ENCODE results near the gene SLC25A34. TPM values are rescaled to one million over a fixed set of nuclear protein-coding genes. Genes with fewer than 3 reads are reported as not detected.

SLC25A34 gene
- total and polyA plus RNA-seq, 2 donors, result 0.90 to 1.3 TPM

DNA sequence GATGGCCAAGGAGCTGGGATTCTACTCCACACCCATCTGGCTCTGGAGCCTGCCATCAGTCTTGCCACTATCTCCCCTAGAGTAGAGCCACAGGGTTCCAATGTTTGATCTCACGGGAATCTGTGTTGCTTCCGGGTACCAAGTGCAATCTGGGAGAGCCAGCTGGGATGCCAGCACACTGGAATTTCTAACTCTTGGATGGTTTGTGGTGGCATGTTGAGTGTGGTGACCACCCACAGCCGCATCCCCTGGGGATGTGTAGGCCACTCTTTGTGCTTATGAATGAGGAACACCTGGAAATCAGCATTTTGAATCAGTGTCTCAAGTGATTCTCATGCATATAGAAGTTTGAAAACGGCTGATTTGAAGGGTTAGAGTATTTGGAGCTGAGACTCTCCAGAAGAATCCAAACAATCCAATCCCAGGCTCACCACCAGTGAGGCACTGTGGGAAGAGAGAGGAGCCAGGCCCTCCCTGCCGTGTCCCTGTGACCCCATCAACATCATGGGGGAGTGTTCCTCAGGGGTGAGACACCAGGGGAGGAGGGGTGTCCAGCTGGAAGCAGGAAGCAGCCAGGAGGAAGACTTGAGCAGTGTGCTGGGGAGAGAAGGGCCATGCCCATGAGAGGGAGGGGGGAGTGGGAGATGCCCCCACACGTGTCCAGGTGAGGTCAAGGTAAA is 35.9 kb downstream of the SLC25A34 start:
- peaks cover 6% of the 10 kb centered on the region for H3K36me3 ChIP-seq (ENCODE audit: insufficient read depth)
- no peak for DNase-seq (ENCODE audit: extremely low spot score)

DNA sequence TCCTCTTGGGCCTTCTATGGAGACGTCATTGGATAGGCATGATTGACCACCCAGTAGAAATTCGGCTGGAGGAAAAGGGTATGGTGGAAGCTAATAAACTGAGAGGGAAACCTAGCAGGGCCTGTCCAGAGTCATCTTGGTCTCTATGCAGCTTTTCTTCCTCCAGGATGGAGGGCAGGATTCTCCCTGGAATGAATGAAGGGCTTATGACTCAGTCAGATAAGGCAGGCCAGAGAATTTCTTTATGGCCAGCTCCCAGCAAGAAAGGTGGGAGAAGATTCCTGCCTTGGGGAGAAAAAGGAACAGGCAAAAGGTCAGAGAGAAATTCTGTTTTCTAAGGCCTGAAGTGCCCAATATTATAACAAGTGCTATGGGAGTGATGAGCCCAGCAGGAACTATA is 39.6 kb downstream of the SLC25A34 start:
- 67% methylated on average over 2 of the region's 2 CpGs for WGBS
- Histone ChIP-seq H3K4me3 (ENCODE audit: low read depth, low read length) (no peak overlapping the region), H3K27ac (ENCODE audit: low read depth) (no peak overlapping the region), H3K4me1 (ENCODE audit: insufficient read depth) (no peaks in the 10 kb centered on the region), H3K36me3 (ENCODE audit: insufficient read depth) (peaks cover 3% of the 10 kb centered on the region)
- no peak for DNase-seq (ENCODE audit: extremely low spot score)

More for the DNA sequence above, 35.9 kb downstream of the SLC25A34 start:
- WGBS, result 77% methylated on average over 6 of the region's 6 CpGs
- Histone ChIP-seq H3K27ac (ENCODE audit: low read depth) (no peak overlapping the region), H3K4me1 (ENCODE audit: insufficient read depth) (no peaks in the 10 kb centered on the region), H3K4me3 (ENCODE audit: low read depth, low read length) (no peak overlapping the region)

- Histone ChIP-seq H3K4me1 (ENCODE audit: insufficient read depth) (no peaks in the 10 kb centered on the region), H3K27ac (ENCODE audit: low read depth) (no peak overlapping the region), H3K36me3 (ENCODE audit: insufficient read depth) (peaks cover 3% of the 10 kb centered on the region), H3K4me3 (ENCODE audit: low read depth, low read length) (no peak overlapping the region)
- DNase-seq (ENCODE audit: extremely low spot score), result no peak
- 87% methylated on average over 7 of the region's 7 CpGs for WGBS
Observed at GRCh38 chr1:15777909-15778707, 42.0 kb downstream of the SLC25A34 start.

DNA sequence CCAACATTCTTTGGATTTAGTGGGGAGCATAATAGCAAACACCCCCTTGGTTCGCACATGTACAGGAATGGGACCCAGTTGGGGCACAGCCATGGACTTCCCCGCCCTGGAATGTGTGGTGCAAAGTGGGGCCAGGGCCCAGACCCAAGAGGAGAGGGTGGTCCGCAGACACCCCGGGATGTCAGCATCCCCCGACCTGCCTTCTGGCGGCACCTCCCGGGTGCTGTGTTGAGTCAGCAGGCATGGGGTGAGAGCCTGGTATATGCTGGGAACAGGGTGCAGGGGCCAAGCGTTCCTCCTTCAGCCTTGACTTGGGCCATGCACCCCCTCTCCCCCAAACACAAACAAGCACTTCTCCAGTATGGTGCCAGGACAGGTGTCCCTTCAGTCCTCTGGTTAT is 49.6 kb downstream of the SLC25A34 start:
- Histone ChIP-seq H3K4me3 (ENCODE audit: low read depth, low read length) (no peak overlapping the region), H3K4me1 (ENCODE audit: insufficient read depth) (no peaks in the 10 kb centered on the region), H3K36me3 (ENCODE audit: insufficient read depth) (peaks cover 2% of the 10 kb centered on the region), H3K27ac (ENCODE audit: low read depth) (no peak overlapping the region)
- 89% methylated on average over 8 of the region's 8 CpGs for WGBS
- no peak for DNase-seq (ENCODE audit: extremely low spot score)

- WGBS, result 60% methylated on average over 10 of the region's 10 CpGs
- Histone ChIP-seq H3K4me1 (ENCODE audit: insufficient read depth) (no peaks in the 10 kb centered on the region), H3K4me3 (ENCODE audit: low read depth, low read length) (no peak overlapping the region), H3K36me3 (ENCODE audit: insufficient read depth) (peaks cover 2% of the 10 kb centered on the region), H3K27ac (ENCODE audit: low read depth) (no peak overlapping the region)
- DNase-seq (ENCODE audit: extremely low spot score), result no peak
Observed at GRCh38 chr1:15786581-15786980, 50.5 kb downstream of the SLC25A34 start.

DNA sequence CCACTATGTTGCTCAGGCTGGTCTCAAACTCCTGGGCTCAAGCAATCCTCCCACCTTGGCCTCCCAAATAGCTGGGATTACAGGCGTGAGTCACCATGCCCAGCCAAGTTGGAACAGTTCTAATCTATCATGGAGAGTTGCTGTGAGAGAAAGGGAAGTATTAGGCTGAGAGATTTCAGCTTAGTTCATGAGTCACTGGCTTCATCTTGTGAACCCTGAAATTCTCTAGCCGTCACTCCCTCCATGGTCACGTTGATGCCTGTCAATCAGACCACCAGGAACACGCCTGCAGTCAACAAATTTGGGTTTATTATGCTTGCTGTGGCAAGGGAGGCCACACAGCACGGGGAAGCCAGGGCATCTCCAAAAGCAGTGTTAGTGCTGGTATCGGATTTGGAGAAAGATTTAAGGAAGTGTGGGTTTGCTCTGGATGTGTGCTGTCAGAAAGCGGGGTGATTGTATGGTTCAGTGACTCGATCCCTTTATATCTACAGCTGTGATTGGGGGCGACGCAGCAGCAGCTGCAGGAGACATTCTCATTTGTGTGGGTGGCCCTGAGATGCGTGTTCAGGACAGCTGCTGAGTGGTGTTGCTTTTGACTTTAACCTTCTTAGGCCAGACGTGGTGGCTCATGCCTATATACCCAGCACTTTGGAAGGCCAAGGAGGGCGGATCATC is 52.7 kb downstream of the SLC25A34 start:
- DNase-seq (ENCODE audit: extremely low spot score), result no peak
- no peaks in the 10 kb centered on the region for H3K4me1 ChIP-seq (ENCODE audit: insufficient read depth)
- H3K27ac ChIP-seq (ENCODE audit: low read depth), result no peak overlapping the region
- WGBS, result 77% methylated on average over 13 of the region's 13 CpGs
- H3K36me3 ChIP-seq (ENCODE audit: insufficient read depth), result peaks cover 2% of the 10 kb centered on the region
- H3K4me3 ChIP-seq (ENCODE audit: low read depth, low read length), result no peak overlapping the region

Other genes starting within 250 kb of the SLC25A34 start
- gene CASP9, start 212.0 kb upstream of the SLC25A34 start, total RNA-seq, result 9.3 TPM
- 15.4 TPM for gene CASP9, start 212.0 kb upstream of the SLC25A34 start, polyA plus RNA-seq
- gene DNAJC16, start 209.4 kb upstream of the SLC25A34 start, total RNA-seq, result 18.7 TPM
- 5.6 TPM for gene DNAJC16, start 209.4 kb upstream of the SLC25A34 start, polyA plus RNA-seq
- 0.48 TPM for gene AGMAT, start 151.2 kb upstream of the SLC25A34 start, total RNA-seq
- 0.27 TPM for gene AGMAT, start 151.2 kb upstream of the SLC25A34 start, polyA plus RNA-seq
- gene DDI2, start 118.8 kb upstream of the SLC25A34 start, total RNA-seq, result 48.8 TPM
- gene DDI2, start 118.8 kb upstream of the SLC25A34 start, polyA plus RNA-seq, result 7.2 TPM
- 23.5 TPM for gene PLEKHM2, start 51.9 kb upstream of the SLC25A34 start, total RNA-seq
- 53.5 TPM for gene PLEKHM2, start 51.9 kb upstream of the SLC25A34 start, polyA plus RNA-seq
- gene TMEM82, start 6.2 kb downstream of the SLC25A34 start, total RNA-seq, result not detected
- not detected for gene TMEM82, start 6.2 kb downstream of the SLC25A34 start, polyA plus RNA-seq
- 28.8 TPM for gene FBLIM1, start 22.5 kb downstream of the SLC25A34 start, total RNA-seq
- 107 TPM for gene FBLIM1, start 22.5 kb downstream of the SLC25A34 start, polyA plus RNA-seq
- 2.9 TPM for gene UQCRHL, start 71.4 kb downstream of the SLC25A34 start, total RNA-seq
- 3.5 TPM for gene UQCRHL, start 71.4 kb downstream of the SLC25A34 start, polyA plus RNA-seq
- gene SPEN, start 111.4 kb downstream of the SLC25A34 start, total RNA-seq, result 47.6 TPM
- gene SPEN, start 111.4 kb downstream of the SLC25A34 start, polyA plus RNA-seq, result 31.8 TPM
- gene ZBTB17, start 239.8 kb downstream of the SLC25A34 start, total RNA-seq, result 17.1 TPM
- 30.4 TPM for gene ZBTB17, start 239.8 kb downstream of the SLC25A34 start, polyA plus RNA-seq